C4-2B (cell line): ENCODE results near the gene FANK1.
"Not testable (repeated sequence)": the region's sequence is repeated elsewhere in the genome, so short reads cannot be mapped to it uniquely, and the experiment has no call there.

Experiments
- H3K27ac ChIP-seq: fragments of 450-650 bp; 2 replicates; pipeline ENCODE4 v1.5.1; 2017
- CTCF ChIP-seq: fragments of 450-650 bp; conservative IDR thresholded peaks from 2 replicates; pipeline ENCODE4 v1.5.1; 2017; ENCODE audit warnings: mild to moderate bottlenecking
- ZFX ChIP-seq: fragments of 450-650 bp; IDR thresholded peaks from 2 replicates; pipeline ENCODE4 v1.6.1; 2017

Gene FANK1

GRCh38 chr10:126045861-126046260 is 149.5 kb downstream of the FANK1 start:
- TF ChIP-seq ZFX (no peak), CTCF (no peak)
- no peak overlapping the region for H3K27ac ChIP-seq

DNA sequence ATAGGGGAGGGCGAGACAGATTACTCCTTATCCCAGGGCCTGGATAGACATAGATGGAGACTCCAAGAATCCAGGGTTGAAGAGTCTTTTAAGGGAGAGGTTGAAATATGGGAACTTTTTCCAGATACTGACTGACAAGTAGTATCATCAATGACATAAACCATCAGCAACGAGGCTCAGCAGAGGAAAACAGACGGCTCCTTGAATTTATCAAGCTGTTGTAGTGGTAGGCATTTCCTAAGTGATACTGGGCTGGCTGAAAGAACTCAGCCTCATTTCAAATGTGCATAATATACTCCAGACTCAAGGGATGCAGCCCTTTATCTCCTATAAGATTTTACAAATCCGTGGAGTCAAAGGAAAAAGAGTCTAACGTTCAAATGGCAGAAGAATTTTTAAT is 150.5 kb downstream of the FANK1 start:
- TF ChIP-seq CTCF (no peak), ZFX (no peak)
- no peak overlapping the region for H3K27ac ChIP-seq

DNA sequence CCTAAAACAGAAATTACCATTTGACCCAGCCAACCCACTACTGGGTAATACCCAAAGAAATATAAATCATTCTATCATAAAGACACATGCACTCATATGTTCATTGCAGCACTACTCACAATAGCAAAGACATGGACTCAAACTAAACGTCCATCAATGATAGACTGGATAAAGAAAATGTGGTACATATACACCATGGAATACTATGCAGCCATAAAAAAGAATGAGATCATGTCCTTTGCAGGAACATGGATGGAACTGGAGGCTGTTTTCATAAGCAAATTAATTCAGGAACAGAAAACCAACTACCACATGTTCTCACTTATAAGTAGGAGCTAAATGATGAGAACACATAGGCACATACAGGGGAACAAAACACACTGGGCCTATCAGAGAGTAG is 151.4 kb downstream of the FANK1 start:
- H3K27ac ChIP-seq: not testable (repeated sequence)

DNA sequence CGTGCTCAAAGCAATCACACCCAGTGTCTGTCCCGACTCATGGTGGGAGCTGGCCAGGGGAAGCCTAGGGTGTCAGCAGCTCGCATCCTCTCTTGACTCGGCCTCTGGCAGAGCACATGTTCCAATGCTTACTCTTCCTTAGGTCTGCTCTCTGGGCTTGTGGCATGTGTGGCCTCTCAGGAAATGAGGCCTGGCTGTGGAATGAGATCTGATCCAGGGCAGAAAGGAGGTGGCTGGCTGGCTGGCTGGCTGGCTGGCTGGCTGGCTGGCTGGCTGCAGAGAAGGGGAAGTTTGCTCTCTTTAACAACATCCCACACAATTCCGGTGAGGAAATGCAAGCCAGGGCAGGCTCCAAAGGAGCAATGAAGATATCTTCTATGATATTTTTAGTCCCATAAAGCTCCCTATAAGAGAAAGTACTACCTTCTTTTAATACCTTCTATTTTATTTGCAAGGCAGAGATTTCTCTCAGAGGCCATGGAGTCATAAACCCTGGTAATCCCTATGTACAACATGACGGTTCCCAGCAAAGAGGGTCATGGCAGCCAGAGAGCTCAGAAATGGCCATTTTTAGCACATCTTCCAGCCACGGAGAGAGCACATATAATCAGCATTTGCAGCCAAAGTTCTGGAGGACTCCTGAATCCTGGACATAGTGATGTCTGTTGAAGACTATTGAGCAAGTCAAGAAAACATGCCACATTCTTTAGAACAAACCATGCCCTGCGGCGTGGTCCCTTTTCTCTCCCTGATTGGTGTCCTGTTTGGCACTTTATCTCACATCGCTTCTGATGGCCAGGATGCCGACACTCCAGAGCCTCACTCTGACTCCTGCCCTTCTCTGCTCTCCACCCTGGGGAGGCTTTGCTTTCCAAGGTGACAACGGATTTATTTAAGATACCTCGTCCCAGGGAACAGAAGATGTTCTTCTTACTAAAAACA is 153.7 kb downstream of the FANK1 start:
- no peak overlapping the region for H3K27ac ChIP-seq
- no peak for TF ChIP-seq CTCF
- no peak for TF ChIP-seq ZFX

DNA sequence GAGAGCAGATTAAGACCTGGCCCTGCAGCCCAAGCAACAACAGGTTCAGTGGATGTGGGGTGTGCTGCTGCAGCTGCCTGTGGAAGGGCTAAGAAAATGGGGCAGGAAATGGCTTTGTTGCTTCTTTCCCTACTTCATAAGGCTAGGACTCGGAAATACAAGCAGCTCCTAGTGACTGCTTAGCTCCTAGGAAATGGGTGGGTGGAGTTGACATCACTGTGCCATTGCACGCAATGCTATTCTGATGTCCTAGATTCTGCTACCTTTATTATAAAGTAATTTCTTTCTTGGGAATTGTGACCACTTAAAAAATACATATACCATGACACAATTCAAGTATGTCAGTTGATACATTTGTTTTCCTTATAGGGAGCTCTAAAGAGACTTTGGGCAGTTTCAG is 155.8 kb downstream of the FANK1 start:
- no peak overlapping the region for H3K27ac ChIP-seq
- TF ChIP-seq CTCF (no peak), ZFX (no peak)

- TF ChIP-seq CTCF (no peak), ZFX (no peak)
These were observed 157.8 kb downstream of the FANK1 start for GRCh38 chr10:126054191-126054590.

GRCh38 chr10:126057494-126057893 is 161.1 kb downstream of the FANK1 start:
- no peak overlapping the region for H3K27ac ChIP-seq
- TF ChIP-seq ZFX (no peak), CTCF (no peak)

More at GRCh38 chr10:126054191-126054590, 157.8 kb downstream of the FANK1 start:
- no peak overlapping the region for H3K27ac ChIP-seq

- no peak for TF ChIP-seq ZFX
- no peak for TF ChIP-seq CTCF
- H3K27ac ChIP-seq: no peak overlapping the region
These were observed 161.7 kb downstream of the FANK1 start for GRCh38 chr10:126058104-126058503.
